HepG2 (cell line): ENCODE results near the gene TARP.

Source experiments
- ATAC-seq: fragments of 200-7000 bp; cut with Tn5 transposase; 3 replicates; pipeline ENCODE4 v1.9.1; 2020; ENCODE audit warnings: mild to moderate bottlenecking, moderate library complexity
- BruUV-seq: library from RNA; stranded (reverse); fragments of 400-500 nt; replicated peaks from 2 replicates; lab custom pipeline; 2021; lab: Mats Ljungman, UMichigan
- CTCF ChIA-PET: fragments of 300-600 bp; formaldehyde crosslinking; extraction: SDS; loops from one replicate; lab custom pipeline; 2021; ENCODE audit warnings: low total read pairs, inconsistent platforms, low intra/inter-chr PET ratio; lab: Yijun Ruan, JAX
- POLR2A ChIA-PET: fragments of 350-600 bp; sonication (Branson Sonifier 250); formaldehyde crosslinking; loops from one replicate; lab custom pipeline; 2020; ENCODE audit warnings: antibody characterized with exemption, inconsistent platforms; lab: Yijun Ruan, JAX
- DNase-seq: peaks from one replicate; pipeline ENCODE4 v3.0.0-alpha.2; 2015; ENCODE audit warnings: low spot score
- FAIRE-seq: peaks from 3 replicates; lab custom pipeline; 2011; peaks lifted over from hg19 to GRCh38; lab: Jason Lieb, UNC
- H2AFZ ChIP-seq: one replicate; pipeline ENCODE4 v1.6.1; 2011; ENCODE audit warnings: low read length, inconsistent platforms
- H3K27ac ChIP-seq: fragments of 300-600 bp; 3 replicates; pipeline ENCODE4 v1.8.0; 2011; ENCODE audit warnings: mixed run types, mild to moderate bottlenecking, mixed read lengths, low read length, inconsistent platforms; ENCODE audit not compliant: insufficient read depth; ENCODE audit errors: extremely low read length
- H3K27me3 ChIP-seq, 2 experiments: fragments of 200-600 bp in 1 of 2; 2 replicates in 1 of 2; 3 replicates in 1 of 2; pipeline versions ENCODE4 v1.6.0 to v1.8.0; 2011; ENCODE audit warnings: low read length in 2 of 2, mild to moderate bottlenecking in 2 of 2, moderate library complexity in 2 of 2, inconsistent platforms in 1 of 2; ENCODE audit not compliant: insufficient read depth in 2 of 2, control insufficient read depth in 1 of 2
- H3K36me3 ChIP-seq, 2 experiments: fragments of 200-600 bp in 1 of 2; replicated peaks in 1 of 2; 2 replicates in 1 of 2; 3 replicates in 1 of 2; pipeline versions ENCODE4 v1.5.1 to v1.8.0; 2011; ENCODE audit warnings: low read length in 2 of 2, inconsistent platforms in 1 of 2; ENCODE audit not compliant: insufficient read depth in 2 of 2, control insufficient read depth in 1 of 2
- H3K4me1 ChIP-seq: 2 replicates; pipeline ENCODE4 v1.5.1; 2012; ENCODE audit warnings: low read length, inconsistent platforms; ENCODE audit not compliant: insufficient read depth
- H3K4me2 ChIP-seq: 2 replicates; pipeline ENCODE4 v1.6.0; 2011; ENCODE audit warnings: low read depth, low read length, inconsistent platforms
- H3K4me3 ChIP-seq, 3 experiments: fragments of 200-600 bp in 1 of 3; sonication (generic), shearing (Covaris generic) in 1 of 3; replicated peaks in 1 of 3; 2 replicates each; pipeline ENCODE4 v1.5.1; 2011 to 2016; ENCODE audit warnings: low read length in 3 of 3, inconsistent platforms in 2 of 3, low read depth in 2 of 3, mild to moderate bottlenecking in 2 of 3, control low read depth in 1 of 3, mixed read lengths in 1 of 3; ENCODE audit not compliant: insufficient read depth in 1 of 3
- H3K79me2 ChIP-seq: one replicate; pipeline ENCODE4 v1.6.1; 2011; ENCODE audit warnings: low read length, inconsistent platforms; ENCODE audit not compliant: insufficient read depth
- H3K9ac ChIP-seq: 2 replicates; pipeline ENCODE4 v1.6.0; 2011; ENCODE audit warnings: mild to moderate bottlenecking, low read depth, low read length, inconsistent platforms; ENCODE audit not compliant: insufficient read depth
- H3K9me3 ChIP-seq: 2 replicates; pipeline ENCODE4 v1.5.1; 2012; ENCODE audit warnings: mild to moderate bottlenecking, low read length
- H4K20me1 ChIP-seq: 2 replicates; pipeline ENCODE4 v1.6.0; 2011; ENCODE audit warnings: inconsistent platforms, mild to moderate bottlenecking, low read length, moderate library complexity; ENCODE audit not compliant: insufficient read depth
- HOXA5 ChIP-seq: sonication (generic); formaldehyde crosslinking; IDR thresholded peaks from 2 replicates; pipeline ENCODE4 v1.4.0; 2020; ENCODE audit warnings: missing genetic modification reagents
- RFX3 ChIP-seq: IDR thresholded peaks from 2 replicates; pipeline ENCODE4 v1.6.1; 2016; ENCODE audit warnings: missing biosample characterization, missing genetic modification reagents
- ZFAT ChIP-seq: sonication (generic); formaldehyde crosslinking; conservative IDR thresholded peaks from 2 replicates; pipeline ENCODE4 v1.8.1; 2023; ENCODE audit warnings: missing genetic modification reagents, inconsistent platforms
- ZNF124 ChIP-seq: sonication (generic); formaldehyde crosslinking; IDR thresholded peaks from 2 replicates; pipeline ENCODE4 v1.4.0; 2020; ENCODE audit warnings: missing genetic modification reagents
- ZNF546 ChIP-seq: sonication (generic); formaldehyde crosslinking; conservative IDR thresholded peaks from 2 replicates; pipeline ENCODE4 v1.8.1; 2023; ENCODE audit warnings: mild to moderate bottlenecking, missing genetic modification reagents
- ZNF775 ChIP-seq: sonication (generic); formaldehyde crosslinking; IDR thresholded peaks from 2 replicates; pipeline ENCODE4 v1.4.0; 2020; ENCODE audit warnings: missing genetic modification reagents, mild to moderate bottlenecking, moderate library complexity, borderline replicate concordance
- in situ Hi-C: cut with HindIII; loops from 2 replicates; pipeline ENCODE4 v1.10.0; 2017; ENCODE audit warnings: low pct_unique_long_range_greater_than_20kb; ENCODE audit not compliant: extremely low pct_ligation_motif_present
- intact Hi-C: fragments of 100-400 bp; cut with micrococcal nuclease; formaldehyde crosslinking; loops from one replicate; pipeline ENCODE4 v1.10.0; 2022; ENCODE audit not compliant: unreplicated experiment
- TF ChIP-seq, protein P1 (sequence below), 2 experiments: sonication (generic) in 1 of 2; formaldehyde crosslinking in 1 of 2; IDR thresholded peaks; 2 replicates each; pipeline versions ENCODE4 v1.6.1 to v1.9.0; 2014 to 2022; ENCODE audit warnings: antibody characterized with exemption in 1 of 2, borderline replicate concordance in 1 of 2, inconsistent platforms in 1 of 2, low read depth in 1 of 2, missing genetic modification reagents in 1 of 2
- TF ChIP-seq, protein P2 (sequence below): sonication (generic); formaldehyde crosslinking; IDR thresholded peaks from 2 replicates; pipeline ENCODE4 v1.8.1; 2023; ENCODE audit warnings: missing genetic modification reagents, mild to moderate bottlenecking, borderline replicate concordance

The TARP gene

DNA sequence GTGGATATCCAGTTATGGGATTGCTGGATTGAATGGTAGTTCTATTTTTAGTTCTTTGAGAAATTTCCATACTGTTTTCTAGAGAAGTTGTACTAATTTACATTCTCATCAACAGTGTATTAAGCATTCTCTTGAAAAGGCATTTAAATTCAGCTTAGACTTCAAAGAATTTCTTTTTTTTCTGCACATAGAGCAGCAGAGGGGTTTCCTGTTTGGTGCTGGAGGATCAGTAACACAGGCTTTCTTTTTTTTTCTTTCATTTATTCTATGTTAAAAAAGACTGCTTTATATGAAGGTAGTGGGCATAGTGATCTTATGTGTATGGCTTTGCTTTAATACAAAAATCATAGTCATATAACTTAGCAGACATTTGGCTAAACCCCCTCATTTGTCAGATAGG, 47.6 kb upstream of the TARP start:
- peaks cover 0 to 15% of the 10 kb centered on the region in 2 experiments; a peak in 2 of 5 replicates for H3K27me3 ChIP-seq
- ATAC-seq (no peak), DNase-seq (no peak), FAIRE-seq (no peak)
- H2AFZ ChIP-seq = no peak overlapping the region
- BruUV-seq = no TSS peak
- H3K79me2 ChIP-seq = no peaks in the 10 kb centered on the region
- TF ChIP-seq ZNF124 (CRISPR knock-in tag) (no peak), ZNF546 (CRISPR knock-in tag) (no peak), HOXA5 (CRISPR knock-in tag) (no peak), RFX3 (CRISPR knock-in tag) (no peak), ZNF775 (CRISPR knock-in tag) (no peak), ZFAT (CRISPR knock-in tag) (no peak)
- TF ChIP-seq, protein P1, sequence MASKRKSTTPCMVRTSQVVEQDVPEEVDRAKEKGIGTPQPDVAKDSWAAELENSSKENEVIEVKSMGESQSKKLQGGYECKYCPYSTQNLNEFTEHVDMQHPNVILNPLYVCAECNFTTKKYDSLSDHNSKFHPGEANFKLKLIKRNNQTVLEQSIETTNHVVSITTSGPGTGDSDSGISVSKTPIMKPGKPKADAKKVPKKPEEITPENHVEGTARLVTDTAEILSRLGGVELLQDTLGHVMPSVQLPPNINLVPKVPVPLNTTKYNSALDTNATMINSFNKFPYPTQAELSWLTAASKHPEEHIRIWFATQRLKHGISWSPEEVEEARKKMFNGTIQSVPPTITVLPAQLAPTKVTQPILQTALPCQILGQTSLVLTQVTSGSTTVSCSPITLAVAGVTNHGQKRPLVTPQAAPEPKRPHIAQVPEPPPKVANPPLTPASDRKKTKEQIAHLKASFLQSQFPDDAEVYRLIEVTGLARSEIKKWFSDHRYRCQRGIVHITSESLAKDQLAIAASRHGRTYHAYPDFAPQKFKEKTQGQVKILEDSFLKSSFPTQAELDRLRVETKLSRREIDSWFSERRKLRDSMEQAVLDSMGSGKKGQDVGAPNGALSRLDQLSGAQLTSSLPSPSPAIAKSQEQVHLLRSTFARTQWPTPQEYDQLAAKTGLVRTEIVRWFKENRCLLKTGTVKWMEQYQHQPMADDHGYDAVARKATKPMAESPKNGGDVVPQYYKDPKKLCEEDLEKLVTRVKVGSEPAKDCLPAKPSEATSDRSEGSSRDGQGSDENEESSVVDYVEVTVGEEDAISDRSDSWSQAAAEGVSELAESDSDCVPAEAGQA (IDR thresholded peaks at IDR 0.05; ENCODE audit: low read depth) = no peak
- TF ChIP-seq, protein P1 (CRISPR knock-in tag; IDR thresholded peaks at IDR 0.05; ENCODE audit: borderline replicate concordance) = no peak
- TF ChIP-seq, protein P2, sequence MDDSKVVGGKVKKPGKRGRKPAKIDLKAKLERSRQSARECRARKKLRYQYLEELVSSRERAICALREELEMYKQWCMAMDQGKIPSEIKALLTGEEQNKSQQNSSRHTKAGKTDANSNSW (CRISPR knock-in tag) = no peak
- H3K9ac ChIP-seq = no peak overlapping the region
- no peak overlapping the region for H3K27ac ChIP-seq
- H3K9me3 ChIP-seq = no peaks in the 10 kb centered on the region
- no peak overlapping the region for H3K4me3 ChIP-seq
- ChIA-PET POLR2A (no interaction called here), CTCF (no interaction called here)
- intact Hi-C loops = no loop called here
- no peaks in the 10 kb centered on the region for H3K36me3 ChIP-seq
- H4K20me1 ChIP-seq = no peaks in the 10 kb centered on the region
- no peak overlapping the region for H3K4me2 ChIP-seq
- H3K4me1 ChIP-seq = no peaks in the 10 kb centered on the region
- in situ Hi-C loops = loop anchor here (25.0 kb wide), 1 partner anchor 209 kb away; no protein-coding TSS in a partner anchor
